ENCODE data around the gene SNRPD2. TPM values are rescaled to one million over a fixed set of nuclear protein-coding genes. Genes with fewer than 3 reads are reported as not detected.

The SNRPD2 gene
- total and polyA plus RNA-seq, 2 of the 8 experiments (the other 6 are each of a cell fraction or from before 2014, with no cell fraction given), result 645 to 759 TPM

- Histone ChIP-seq H3K27ac (ENCODE audit: low read depth, low read length) (no peak overlapping the region), H3K4me2 (ENCODE audit: insufficient read depth in 1 of 2, low read depth in 2 of 2, low read length in 2 of 2) (peak overlapping the region; percentile 43 to 45), H3K14ac (ENCODE audit: insufficient read length) (no peak overlapping the region), H2BK5ac (ENCODE audit: low read depth, low read length) (no peak overlapping the region), H2BK15ac (ENCODE audit: low read length) (no peak overlapping the region), H3K9me3 (ENCODE audit: insufficient read depth in 2 of 2, low read depth in 1 of 2, low read length in 1 of 2) (no peaks in the 10 kb centered on the region; a peak in 1 of 4 replicates), H2BK20ac (ENCODE audit: low read length) (no peak overlapping the region), H3K79me2 (ENCODE audit: control insufficient read depth in 1 of 2, insufficient read depth in 2 of 2, low read length in 2 of 2) (no peaks in the 10 kb centered on the region), H3K18ac (ENCODE audit: extremely low read depth, low read length) (no peak overlapping the region), H2BK120ac (replicated peaks; ENCODE audit: low read depth, low read length) (no peak overlapping the region), H3K27me3 (replicated peaks in 1 of 4; ENCODE audit: control insufficient read depth in 3 of 4, extremely low read depth in 1 of 4, insufficient read depth in 3 of 4, low read length in 3 of 4) (peaks cover 0 to 6% (median 2%) of the 10 kb centered on the region in 4 experiments; a peak in 4 of 7 replicates), H3K4ac (replicated peaks; ENCODE audit: insufficient read length, low read depth, low read length) (no peak overlapping the region), H3K79me1 (ENCODE audit: low read depth, low read length) (no peaks in the 10 kb centered on the region), H2AFZ (ENCODE audit: low read length) (no peak overlapping the region), H3K9ac (replicated peaks in 1 of 4; ENCODE audit: extremely low read depth in 1 of 4, low read depth in 3 of 4, low read length in 3 of 4) (no peak overlapping the region), H3K23me2 (ENCODE audit: low read depth, low read length) (peaks cover 8% of the 10 kb centered on the region; the same call in 1 of the 2 replicates), H2AK5ac (ENCODE audit: low read depth, low read length) (no peak overlapping the region), H3K56ac (replicated peaks; ENCODE audit: insufficient read length, low read depth, low read length) (no peak overlapping the region), H4K5ac (ENCODE audit: insufficient read length, low read depth, low read length) (no peak overlapping the region), H4K20me1 (replicated peaks in 1 of 2; ENCODE audit: control insufficient read depth in 1 of 2, insufficient read depth in 2 of 2, low read length in 2 of 2) (no peaks in the 10 kb centered on the region), H3K23ac (ENCODE audit: insufficient read length) (no peak overlapping the region), H3K4me3 (ENCODE audit: extremely low read depth in 1 of 4, insufficient read depth in 2 of 4, low read depth in 3 of 4, low read length in 4 of 4) (peak overlapping the region; percentile 38 to 60 (median 48)), H3K4me1 (replicated peaks in 1 of 4; ENCODE audit: control insufficient read depth in 3 of 4, insufficient read depth in 4 of 4, low read length in 3 of 4) (peaks cover 6 to 26% (median 16%) of the 10 kb centered on the region in 4 experiments), H4K91ac (replicated peaks; ENCODE audit: insufficient read length, low read length) (no peak overlapping the region), H4K8ac (ENCODE audit: extremely low read depth, insufficient read depth, low read length) (no peak overlapping the region), H2BK12ac (ENCODE audit: low read depth, low read length) (no peak overlapping the region), H3K36me3 (ENCODE audit: control insufficient read depth in 2 of 4, insufficient read depth in 4 of 4, low read length in 3 of 4) (no peaks in the 10 kb centered on the region)
- WGBS, 2 experiments (ENCODE audit: extremely low coverage in 1 of 2, insufficient coverage in 1 of 2, insufficient read length in 1 of 2, insufficient replicate concordance in 2 of 2, low coverage in 1 of 2, low lambda C conversion rate in 2 of 2, missing lambda C conversion rate in 1 of 2), result 3% methylated on average over 26 of the region's 27 CpGs; no CpG with 5 or more reads in 1 of the 2 experiments
- FAIRE-seq (peak; percentile 13), DNase-seq (ENCODE audit: low read depth in 1 of 2, low spot score in 2 of 2) (peak in 1 of 2 experiments; percentile 93)
- POLR2A ChIA-PET (ENCODE audit: partially characterized antibody), result interaction anchor here (0.6 to 1.8 kb wide), 9 partner anchors 13 to 124 kb away, joined by 3 to 8 read pairs (median 4); partner anchors contain the start of genes GIPR, QPCTL, SIX5 and SNRPD2
- CTCF ChIA-PET (ENCODE audit: partially characterized antibody), result interaction anchor here (0.6 to 5.8 kb wide), 10 partner anchors 26 to 207 kb away, joined by 3 to 67 read pairs (median 4); partner anchors contain the start of gene PPM1N
- TF ChIP-seq SIRT6 (IDR thresholded peaks at IDR 0.05; ENCODE audit: low read length), result no peak
- no peak for TF ChIP-seq ATF3 (IDR thresholded peaks at IDR 0.05; ENCODE audit: insufficient read depth, low read depth, low read length)
- peak; percentile 43; the same call in 1 of the 2 replicates for TF ChIP-seq TAF1 (IDR thresholded peaks at IDR 0.05; ENCODE audit: low read depth, low read length)
- no peak for TF ChIP-seq RXRA (IDR thresholded peaks at IDR 0.05; ENCODE audit: insufficient read depth, low read depth, low read length)
- TF ChIP-seq BRCA1 (IDR thresholded peaks at IDR 0.05; ENCODE audit: low read depth, low read length), result no peak
- peak; percentile 100 for TF ChIP-seq KDM1A (IDR thresholded peaks at IDR 0.05; ENCODE audit: borderline replicate concordance, low read length)
- TF ChIP-seq RAD21 (IDR thresholded peaks at IDR 0.05 in 1 of 2, conservative IDR thresholded peaks at IDR 0.05 in 1 of 2; ENCODE audit: low read depth in 2 of 2, low read length in 2 of 2), result peak; percentile 24; a peak in 2 of 4 replicates
- no peak for TF ChIP-seq CBX5 (IDR thresholded peaks at IDR 0.05; ENCODE audit: low read depth, low read length)
- TF ChIP-seq SP1 (IDR thresholded peaks at IDR 0.05; ENCODE audit: low read depth, low read length), result peak; percentile 99
- TF ChIP-seq POLR2AphosphoS5 (IDR thresholded peaks at IDR 0.05; ENCODE audit: low read depth, low read length), result no peak
- TF ChIP-seq JUND (IDR thresholded peaks at IDR 0.05; ENCODE audit: low read length), result peak; percentile 55; the same call in 1 of the 2 replicates
- peak; percentile 63; the same call in 1 of the 2 replicates for TF ChIP-seq CREB1 (IDR thresholded peaks at IDR 0.05)
These were observed 46.0 kb downstream of the SNRPD2 start for GRCh38 chr19:45645631-45646344.

Data from H1 (cell line).